Mesendoderm (in vitro differentiated cells): ENCODE measurements around the gene EMC6.

Experiments
- DNase-seq: peaks from one replicate; pipeline ENCODE4 v3.0.0; 2013
- H2AK5ac ChIP-seq: 2 replicates; pipeline ENCODE4 v1.6.1; 2013; ENCODE audit warnings: low read length, inconsistent platforms
- H2BK120ac ChIP-seq: 2 replicates; pipeline ENCODE4 v1.6.1; 2013; ENCODE audit warnings: low read depth, mild to moderate bottlenecking, low read length, moderate library complexity, mixed read lengths
- H2BK15ac ChIP-seq: replicated peaks from 2 replicates; pipeline ENCODE4 v1.6.1; 2013; ENCODE audit warnings: low read depth, mild to moderate bottlenecking, moderate library complexity
- H2BK5ac ChIP-seq: 2 replicates; pipeline ENCODE4 v1.6.1; 2013; ENCODE audit warnings: low read length, inconsistent platforms
- H3K18ac ChIP-seq: 2 replicates; pipeline ENCODE4 v1.6.1; 2013; ENCODE audit warnings: mild to moderate bottlenecking, low read length, mixed read lengths
- H3K23ac ChIP-seq: one replicate; pipeline ENCODE4 v1.6.1; 2013; ENCODE audit warnings: low read length
- H3K27ac ChIP-seq: 2 replicates; pipeline ENCODE4 v1.5.1; 2013; ENCODE audit warnings: low read depth, mild to moderate bottlenecking, inconsistent platforms, low read length, moderate library complexity
- H3K27me3 ChIP-seq: 2 replicates; pipeline ENCODE4 v1.6.1; 2013; ENCODE audit warnings: low read length, control low read depth, mild to moderate bottlenecking, inconsistent platforms; ENCODE audit not compliant: insufficient read depth, poor library complexity
- H3K36me3 ChIP-seq: 2 replicates; pipeline ENCODE4 v1.6.1; 2013; ENCODE audit warnings: low read length, inconsistent platforms; ENCODE audit not compliant: control insufficient read depth, insufficient read depth
- H3K4ac ChIP-seq: one replicate; pipeline ENCODE4 v1.6.1; 2013; ENCODE audit warnings: low read depth, mild to moderate bottlenecking, low read length, moderate library complexity
- H3K4me1 ChIP-seq: 2 replicates; pipeline ENCODE4 v1.6.1; 2013; ENCODE audit warnings: low read depth, low read length, inconsistent platforms; ENCODE audit not compliant: control insufficient read depth
- H3K4me2 ChIP-seq: 2 replicates; pipeline ENCODE4 v1.6.1; 2013; ENCODE audit warnings: low read length
- H3K4me3 ChIP-seq: 2 replicates; pipeline ENCODE4 v1.5.1; 2013; ENCODE audit warnings: mild to moderate bottlenecking, low read length
- H3K56ac ChIP-seq: one replicate; pipeline ENCODE4 v1.6.1; 2013; ENCODE audit warnings: low read length
- H3K79me1 ChIP-seq: 2 replicates; pipeline ENCODE4 v1.6.1; 2013; ENCODE audit warnings: low read length, inconsistent platforms
- H3K79me2 ChIP-seq: 2 replicates; pipeline ENCODE4 v1.6.1; 2013; ENCODE audit warnings: mild to moderate bottlenecking, low read length; ENCODE audit not compliant: control insufficient read depth, insufficient read depth
- H3K9ac ChIP-seq: 2 replicates; pipeline ENCODE4 v1.6.1; 2013; ENCODE audit warnings: low read length, inconsistent platforms
- H4K5ac ChIP-seq: one replicate; pipeline ENCODE4 v1.6.1; 2013; ENCODE audit warnings: low read length
- H4K8ac ChIP-seq: one replicate; pipeline ENCODE4 v1.6.1; 2013; ENCODE audit warnings: low read depth, mild to moderate bottlenecking, control low read depth, low read length, moderate library complexity
- WGBS: extraction: QIAGEN DNeasy Blood & Tissue Kit; methylation state at CpG from one replicate; pipeline ENCODE4 v1.1.7; 2013; ENCODE audit warnings: low lambda C conversion rate, missing lambda C conversion rate; ENCODE audit not compliant: insufficient coverage; ENCODE audit errors: extremely low coverage; 5-methylcytosine and 5-hydroxymethylcytosine counted together

The EMC6 gene

DNA sequence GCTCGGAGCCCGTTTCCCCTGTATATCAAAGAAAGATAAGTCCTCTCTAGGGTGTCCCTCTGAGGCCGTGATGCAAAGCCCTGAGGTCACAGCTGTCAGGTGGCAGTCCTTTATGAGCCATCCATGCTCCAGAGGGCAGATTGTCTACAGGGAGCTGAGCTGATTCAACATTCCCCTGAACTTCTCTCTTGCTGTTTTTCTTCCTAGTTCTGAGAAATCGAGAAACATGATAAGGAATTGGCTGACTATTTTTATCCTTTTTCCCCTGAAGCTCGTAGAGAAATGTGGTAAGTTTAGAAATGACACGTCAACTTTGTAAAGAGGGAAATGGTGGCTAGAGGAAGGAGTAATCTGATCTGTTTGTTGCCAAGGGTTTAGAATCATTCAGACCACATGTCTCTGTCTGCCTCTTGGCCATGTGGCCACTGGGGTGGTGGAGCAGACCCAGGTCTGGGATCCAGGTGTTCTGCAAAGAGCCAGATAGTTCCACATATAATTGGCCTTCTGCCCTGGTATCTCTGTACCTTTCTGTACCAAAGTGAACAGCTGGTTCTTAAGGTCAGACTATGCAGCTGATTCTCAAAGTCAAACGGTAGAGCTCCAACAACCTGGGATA is 28.5 kb upstream of the EMC6 start:
- Histone ChIP-seq H3K23ac (no peak overlapping the region), H3K79me2 (no peaks in the 10 kb centered on the region), H2BK5ac (no peak overlapping the region), H3K4me3 (no peak overlapping the region), H3K4me2 (no peak overlapping the region), H3K18ac (no peak overlapping the region), H4K5ac (no peak overlapping the region), H3K9ac (no peak overlapping the region), H3K36me3 (peaks cover 2% of the 10 kb centered on the region), H3K56ac (no peak overlapping the region), H2AK5ac (no peak overlapping the region), H2BK120ac (no peak overlapping the region), H3K4me1 (no peaks in the 10 kb centered on the region), H3K4ac (no peak overlapping the region), H3K27ac (no peak overlapping the region), H4K8ac (no peak overlapping the region), H2BK15ac (no peak overlapping the region), H3K27me3 (no peaks in the 10 kb centered on the region), H3K79me1 (no peaks in the 10 kb centered on the region)
- no CpG with 5 or more reads among the region's 7 CpGs for WGBS
- DNase-seq, result peak; percentile 56

DNA sequence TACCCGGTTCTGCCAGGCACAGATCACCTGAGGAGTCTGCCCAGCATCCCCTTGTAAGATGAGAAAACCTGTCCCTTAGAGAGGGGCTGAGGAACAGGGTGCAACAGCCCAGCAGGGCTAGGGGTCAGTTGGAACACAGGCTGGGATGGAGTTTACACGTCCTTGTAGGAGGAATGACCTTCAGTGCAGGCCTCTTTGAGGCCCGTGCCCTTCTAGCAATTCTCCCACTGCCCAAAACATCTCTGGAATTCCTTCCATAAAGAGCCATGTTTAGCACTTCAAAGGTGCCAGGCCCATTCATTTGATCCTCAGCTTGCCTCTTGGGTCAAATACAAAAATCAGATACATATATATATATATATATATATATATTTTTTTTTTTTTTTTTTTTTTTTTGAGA is 27.6 kb upstream of the EMC6 start:
- no peak overlapping the region for H3K9ac ChIP-seq
- peaks cover 2% of the 10 kb centered on the region for H3K36me3 ChIP-seq
- WGBS, result no CpG with 5 or more reads among the region's 3 CpGs
- no peaks in the 10 kb centered on the region for H3K79me2 ChIP-seq
- no peak overlapping the region for H2BK120ac ChIP-seq
- H4K8ac ChIP-seq, result no peak overlapping the region
- no peak overlapping the region for H2BK15ac ChIP-seq
- no peak overlapping the region for H4K5ac ChIP-seq
- H3K27me3 ChIP-seq, result no peaks in the 10 kb centered on the region
- no peaks in the 10 kb centered on the region for H3K79me1 ChIP-seq
- H3K23ac ChIP-seq, result no peak overlapping the region
- no peak overlapping the region for H3K4me2 ChIP-seq
- no peak overlapping the region for H2AK5ac ChIP-seq
- no peak overlapping the region for H3K4me3 ChIP-seq
- H3K4ac ChIP-seq, result no peak overlapping the region
- H3K27ac ChIP-seq, result no peak overlapping the region
- no peaks in the 10 kb centered on the region for H3K4me1 ChIP-seq
- H3K56ac ChIP-seq, result no peak overlapping the region
- no peak overlapping the region for H3K18ac ChIP-seq
- DNase-seq, result peak; percentile 26
- no peak overlapping the region for H2BK5ac ChIP-seq

DNA sequence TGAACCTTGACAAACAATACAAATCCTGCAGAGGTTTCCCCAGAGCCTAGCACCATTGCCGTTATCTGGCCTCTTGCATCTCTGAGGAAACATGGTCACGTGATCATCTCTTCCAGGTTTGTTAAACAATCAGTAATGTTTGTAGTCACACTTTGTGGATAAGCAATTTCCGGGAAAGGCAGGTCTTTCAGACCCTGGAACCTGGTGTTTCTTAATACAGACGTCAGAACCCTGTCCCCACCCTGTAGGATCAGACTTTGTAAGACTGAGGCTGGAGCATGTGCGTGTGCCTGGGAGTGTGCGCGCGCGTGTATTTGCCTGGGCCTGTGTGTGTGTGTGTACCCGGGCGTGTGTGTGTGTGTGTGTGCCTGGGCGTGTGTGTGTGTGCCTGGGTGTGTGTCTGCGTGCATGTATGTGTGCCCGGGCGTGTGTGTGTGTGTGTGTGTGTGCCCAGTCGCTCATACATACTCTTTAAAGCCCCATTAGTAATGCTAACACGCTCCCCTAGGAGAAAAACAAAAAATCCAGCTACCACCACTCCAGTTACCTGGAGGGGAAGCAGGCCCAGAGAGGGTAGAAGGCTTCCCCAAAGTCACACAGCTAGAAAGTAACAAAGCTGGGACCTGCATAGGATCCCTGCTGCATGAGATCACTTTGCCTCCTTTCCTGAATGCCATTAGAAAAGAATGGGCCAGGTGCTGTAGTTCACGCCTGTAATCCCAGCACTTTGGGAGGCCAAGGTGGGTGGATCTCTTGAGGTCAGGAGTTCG is 26.7 kb upstream of the EMC6 start:
- Histone ChIP-seq H3K27ac (no peak overlapping the region), H3K4me2 (no peak overlapping the region), H2BK120ac (no peak overlapping the region), H2AK5ac (no peak overlapping the region), H3K18ac (no peak overlapping the region), H2BK5ac (no peak overlapping the region), H3K9ac (no peak overlapping the region), H2BK15ac (no peak overlapping the region), H3K4me1 (no peaks in the 10 kb centered on the region), H4K5ac (no peak overlapping the region), H3K56ac (no peak overlapping the region), H3K4me3 (no peak overlapping the region), H3K4ac (no peak overlapping the region), H4K8ac (no peak overlapping the region), H3K36me3 (peaks cover 2% of the 10 kb centered on the region), H3K79me1 (no peaks in the 10 kb centered on the region), H3K27me3 (no peaks in the 10 kb centered on the region), H3K23ac (no peak overlapping the region), H3K79me2 (no peaks in the 10 kb centered on the region)
- DNase-seq, result peak; percentile 63
- no CpG with 5 or more reads among the region's 19 CpGs for WGBS

DNA sequence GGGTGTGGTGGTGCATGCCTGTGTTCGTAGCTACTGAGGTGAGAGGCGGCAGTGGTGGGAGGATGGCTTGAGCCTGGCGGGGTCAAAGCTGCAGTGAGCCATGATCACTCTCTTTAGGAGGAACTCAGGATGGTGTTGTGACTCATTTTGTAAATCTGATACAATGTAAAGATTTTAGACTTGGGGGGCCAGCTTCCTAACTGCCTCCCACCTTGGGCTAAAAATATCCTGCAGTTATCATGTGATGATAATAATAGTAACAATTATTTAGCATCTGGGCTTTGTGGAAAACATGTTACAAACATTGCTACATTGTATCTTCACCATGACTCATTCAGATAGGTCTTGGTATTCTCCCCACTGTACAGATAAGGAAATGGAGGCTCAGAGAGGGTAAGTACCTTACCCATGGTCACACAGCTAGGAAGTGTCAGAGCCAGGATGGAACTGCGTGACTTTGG is 24.7 kb upstream of the EMC6 start:
- no peak overlapping the region for H4K5ac ChIP-seq
- peaks cover 2% of the 10 kb centered on the region for H3K36me3 ChIP-seq
- no CpG with 5 or more reads among the region's 4 CpGs for WGBS
- H2AK5ac ChIP-seq, result no peak overlapping the region
- no peak overlapping the region for H3K4me2 ChIP-seq
- no peak for DNase-seq
- H2BK5ac ChIP-seq, result no peak overlapping the region
- no peaks in the 10 kb centered on the region for H3K79me2 ChIP-seq
- H3K27me3 ChIP-seq, result no peaks in the 10 kb centered on the region
- H3K79me1 ChIP-seq, result no peaks in the 10 kb centered on the region
- no peak overlapping the region for H2BK15ac ChIP-seq
- no peaks in the 10 kb centered on the region for H3K4me1 ChIP-seq
- H3K56ac ChIP-seq, result no peak overlapping the region
- no peak overlapping the region for H3K4me3 ChIP-seq
- H3K18ac ChIP-seq, result no peak overlapping the region
- H2BK120ac ChIP-seq, result no peak overlapping the region
- H4K8ac ChIP-seq, result no peak overlapping the region
- no peak overlapping the region for H3K27ac ChIP-seq
- H3K23ac ChIP-seq, result no peak overlapping the region
- H3K4ac ChIP-seq, result no peak overlapping the region
- no peak overlapping the region for H3K9ac ChIP-seq

DNA sequence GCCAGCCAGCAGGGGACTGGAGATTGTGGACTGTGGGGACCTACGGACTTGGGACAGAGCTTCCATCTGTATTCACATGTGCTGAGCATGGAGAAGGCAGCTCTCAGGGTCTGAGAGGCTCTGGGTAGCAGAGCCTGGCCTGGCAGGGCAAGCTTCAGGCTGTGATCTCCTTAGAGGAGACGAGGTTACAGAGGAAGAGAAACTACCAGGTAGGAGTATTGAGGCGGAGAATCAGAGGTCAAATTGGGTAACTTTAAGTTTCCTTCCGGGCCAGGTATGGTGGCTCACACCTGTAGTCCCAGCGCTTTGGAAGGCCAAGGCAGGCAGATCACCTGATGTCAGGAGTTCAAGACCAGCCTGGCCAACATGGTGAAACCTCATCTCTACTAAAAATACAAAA is 23.3 kb upstream of the EMC6 start:
- no peak for DNase-seq
- Histone ChIP-seq H3K4me1 (no peaks in the 10 kb centered on the region), H2AK5ac (no peak overlapping the region), H3K56ac (no peak overlapping the region), H3K9ac (no peak overlapping the region), H4K8ac (no peak overlapping the region), H3K23ac (no peak overlapping the region), H2BK120ac (no peak overlapping the region), H2BK5ac (no peak overlapping the region), H3K4ac (no peak overlapping the region), H3K79me1 (no peaks in the 10 kb centered on the region), H3K27me3 (no peaks in the 10 kb centered on the region), H3K36me3 (peaks cover 1% of the 10 kb centered on the region), H3K18ac (no peak overlapping the region), H2BK15ac (no peak overlapping the region), H3K27ac (no peak overlapping the region), H3K79me2 (no peaks in the 10 kb centered on the region), H3K4me2 (no peak overlapping the region), H4K5ac (no peak overlapping the region), H3K4me3 (no peak overlapping the region)
- WGBS, result no CpG with 5 or more reads among the region's 5 CpGs
